Aorta (tissue), 5 donors: ENCODE data around the gene MGST2. TPM values are rescaled to one million over a fixed set of nuclear protein-coding genes. Genes with fewer than 3 reads are reported as not detected.

Experiments
- ATAC-seq: fragments of 200-7000 bp; cut with Tn5 transposase; one replicate; pipeline ENCODE4 v1.9.1; 2022; ENCODE audit warnings: moderate library complexity; ENCODE audit not compliant: low FRiP score
- DNase-seq, 2 donors: peaks; one replicate each; pipeline ENCODE4 v3.0.0-alpha.2; 2020
- H3K27ac ChIP-seq, 2 donors: one replicate each; pipeline ENCODE4 v1.5.1; 2013; ENCODE audit warnings: low read length in 2 of 2, mild to moderate bottlenecking in 2 of 2, moderate library complexity in 2 of 2, control low read depth in 1 of 2, inconsistent platforms in 1 of 2, low read depth in 1 of 2
- H3K27me3 ChIP-seq, 2 donors: one replicate each; pipeline ENCODE4 v1.6.1; 2013; ENCODE audit warnings: control low read depth in 1 of 2, low read length in 1 of 2, mild to moderate bottlenecking in 1 of 2, moderate library complexity in 1 of 2; ENCODE audit not compliant: insufficient read depth in 2 of 2, control insufficient read depth in 1 of 2
- H3K36me3 ChIP-seq, 2 donors: one replicate each; pipeline ENCODE4 v1.6.1; 2013; ENCODE audit warnings: control low read depth in 1 of 2, low read length in 1 of 2, mild to moderate bottlenecking in 1 of 2; ENCODE audit not compliant: insufficient read depth in 2 of 2, control insufficient read depth in 1 of 2
- H3K4me1 ChIP-seq, 2 donors: one replicate each; pipeline ENCODE4 v1.6.1; 2013; ENCODE audit warnings: low read length in 2 of 2, control low read depth in 1 of 2, mild to moderate bottlenecking in 1 of 2, moderate library complexity in 1 of 2; ENCODE audit not compliant: insufficient read depth in 2 of 2, control insufficient read depth in 1 of 2
- H3K4me3 ChIP-seq, 2 donors: one replicate each; pipeline ENCODE4 v1.5.1; 2013; ENCODE audit warnings: low read length in 2 of 2, control low read depth in 1 of 2, mild to moderate bottlenecking in 1 of 2
- H3K9me3 ChIP-seq: one replicate; pipeline ENCODE4 v1.6.1; 2013; ENCODE audit warnings: mild to moderate bottlenecking, low read length; ENCODE audit not compliant: control insufficient read depth
- WGBS, 2 donors: extraction: QIAGEN DNeasy Blood & Tissue Kit; methylation state at CpG; one replicate each; pipeline ENCODE4 v1.1.7; 2013; 5-methylcytosine and 5-hydroxymethylcytosine counted together
- intact Hi-C, 2 donors: fragments of 100-400 bp; cut with DNase I; formaldehyde crosslinking; loops; one replicate each; pipeline versions ENCODE4 v1.14.2 to v1.15.0; 2022
- polyA plus RNA-seq, 2 donors: library from polyadenylated mRNA; stranded (reverse); fragments of 200-250 nt; gene quantifications; one replicate each; pipeline ENCODE4 v1.2.3, GENCODE V29; 2013
- total RNA-seq, 2 donors: library from RNA; stranded (reverse); fragmentation: NEBNext Ultra II Directional; extraction: Animal tissue kit (Norgen Biotek cat#: 25700); gene quantifications; one replicate each; pipeline ENCODE4 v1.2.1, GENCODE V29; 2021
- donor health status: healthy with polysubstance abuse.
- donor health status: Bipolar disorder and iron deficiency.
- donor health status: DM: no; HTN: no; CAD: no.
- donor health status: DM: no; HTN: no; CAD: no.
- donor health status: DM: yes; HTN: yes; CAD: no.

MGST2 gene
- total and polyA plus RNA-seq, 4 donors = 36.0 to 48.7 (median 44.6) TPM

DNA sequence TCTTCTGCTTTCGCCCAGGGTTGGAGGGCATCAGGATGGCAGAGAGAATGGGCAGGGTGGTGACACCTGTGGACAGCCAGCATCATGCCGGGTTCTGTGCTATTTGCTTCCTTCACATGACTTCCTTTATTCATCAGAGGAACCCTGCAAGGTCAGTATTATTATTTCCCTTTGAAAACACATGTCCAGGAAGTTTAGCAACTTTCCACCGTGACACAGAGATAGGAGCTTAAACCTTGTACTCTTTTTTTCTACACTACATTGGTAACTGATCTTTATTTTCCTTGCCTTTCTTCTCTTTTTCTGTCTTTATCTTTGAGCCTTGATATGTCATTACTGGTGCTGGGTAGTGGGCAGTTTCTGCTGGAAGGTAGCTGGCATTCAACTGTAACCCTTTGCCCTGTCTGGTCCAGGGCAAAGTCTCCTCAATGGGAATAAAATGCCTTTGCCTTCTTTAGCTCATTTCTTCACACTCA, 5.0 kb upstream of the MGST2 start:
- DNase-seq = no peak
- Histone ChIP-seq H3K36me3 (no peaks in the 10 kb centered on the region), H3K4me1 (no peaks in the 10 kb centered on the region), H3K9me3 (no peaks in the 10 kb centered on the region), H3K4me3 (no peak overlapping the region), H3K27me3 (no peaks in the 10 kb centered on the region), H3K27ac (no peak overlapping the region)
- WGBS, 2 donors = 61 to 80% methylated on average over 3 of the region's 3 CpGs
- no peak for ATAC-seq
- intact Hi-C loops = no loop called here

DNA sequence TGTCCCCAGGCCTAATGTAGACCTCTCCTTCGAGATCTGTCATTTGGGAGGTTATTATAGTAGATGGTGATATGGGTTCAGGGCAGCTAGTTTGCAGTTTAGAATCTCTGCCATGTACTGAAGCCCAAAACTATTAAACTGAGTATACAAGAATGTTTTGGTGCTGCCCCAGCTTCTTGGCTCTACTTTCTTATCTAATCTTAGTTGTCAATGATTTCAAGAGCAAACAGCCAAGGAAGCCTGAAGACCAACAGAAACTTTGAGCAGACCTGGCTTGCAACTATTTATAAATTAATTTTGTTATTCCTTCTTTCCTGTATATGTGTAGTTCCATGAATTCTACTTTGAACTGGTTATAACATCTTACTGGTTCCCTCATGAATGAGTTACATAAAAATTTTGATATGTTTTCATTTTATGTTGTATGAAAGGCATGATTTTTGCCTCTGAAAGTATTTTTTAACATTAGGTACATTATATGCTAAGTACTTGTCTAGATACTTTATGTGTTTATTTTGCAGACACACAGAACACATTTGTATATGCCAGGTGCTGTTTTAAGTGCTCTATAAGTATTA, 2.0 kb upstream of the MGST2 start:
- Histone ChIP-seq H3K27me3 (no peaks in the 10 kb centered on the region), H3K4me1 (no peaks in the 10 kb centered on the region), H3K36me3 (no peaks in the 10 kb centered on the region), H3K9me3 (no peaks in the 10 kb centered on the region), H3K4me3 (no peak overlapping the region), H3K27ac (no peak overlapping the region)
- DNase-seq (no peak), ATAC-seq (no peak)
- 12 to 15% methylated on average over 1 of the region's 1 CpG for WGBS, 2 donors
- intact Hi-C loops = no loop called here

DNA sequence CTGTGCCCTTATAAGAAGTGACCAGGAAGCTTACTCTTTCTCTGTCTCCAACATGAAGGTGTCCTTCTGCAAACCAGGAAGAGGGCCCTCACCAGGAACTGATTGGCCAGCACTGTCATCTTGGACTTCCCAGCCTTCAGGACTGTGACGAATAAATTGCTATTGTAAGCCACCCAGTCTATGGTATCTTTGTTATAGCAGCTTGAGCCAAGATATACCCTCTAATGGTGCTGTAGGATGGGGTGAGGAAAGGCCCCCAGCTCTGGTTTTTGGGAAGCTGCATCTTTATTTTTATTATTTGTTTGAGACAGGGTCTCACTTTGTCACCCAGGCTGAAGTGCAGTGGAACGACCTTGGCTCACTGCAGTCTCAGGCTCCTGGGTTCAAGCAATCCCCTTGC, 1.2 kb upstream of the MGST2 start:
- intact Hi-C loops = no loop called here
- Histone ChIP-seq H3K36me3 (no peaks in the 10 kb centered on the region), H3K27ac (no peak overlapping the region), H3K4me3 (no peak overlapping the region), H3K4me1 (no peaks in the 10 kb centered on the region), H3K9me3 (no peaks in the 10 kb centered on the region), H3K27me3 (no peaks in the 10 kb centered on the region)
- no peak for ATAC-seq
- DNase-seq = no peak
- WGBS, 2 donors = 83 to 88% methylated on average over 2 of the region's 2 CpGs

DNA sequence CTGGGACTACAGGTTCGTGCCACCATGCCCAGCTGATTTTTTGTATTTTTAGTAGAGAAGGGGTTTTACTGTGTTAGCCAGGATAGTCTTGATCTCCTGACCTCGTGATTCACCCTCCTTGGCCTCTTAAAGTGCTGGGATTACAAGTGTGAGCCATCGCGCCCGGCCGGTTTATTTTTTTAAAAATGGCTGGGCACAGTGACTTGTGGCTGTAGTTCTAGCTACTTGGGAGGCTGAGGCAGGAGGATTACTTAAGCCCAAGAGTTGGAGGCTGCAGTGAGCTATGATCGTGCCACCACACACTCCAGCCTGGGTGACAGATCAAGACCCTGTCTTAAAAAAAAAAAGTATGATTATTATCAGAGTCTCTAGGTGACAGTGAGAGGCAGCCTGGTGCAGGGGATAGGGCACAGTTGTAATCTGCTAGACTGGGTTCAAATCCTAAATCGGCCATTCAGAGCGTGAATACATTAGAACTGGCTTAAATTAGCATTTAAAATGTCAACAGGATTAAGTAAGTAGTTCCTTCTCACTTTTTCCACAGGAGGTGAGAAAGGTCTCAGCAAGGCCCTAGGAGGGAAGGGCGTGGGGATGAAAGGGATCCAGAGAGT, 435 bp upstream of the MGST2 start:
- ATAC-seq (no peak), DNase-seq (no peak)
- H3K36me3 ChIP-seq = no peaks in the 10 kb centered on the region
- no peaks in the 10 kb centered on the region for H3K27me3 ChIP-seq
- no peaks in the 10 kb centered on the region for H3K9me3 ChIP-seq
- WGBS, 2 donors = 67 to 70% methylated on average over 10 of the region's 10 CpGs
- intact Hi-C loops = no loop called here
- H3K4me3 ChIP-seq = peak overlapping the region in 1 of 2 donors; percentile 66
- no peaks in the 10 kb centered on the region for H3K4me1 ChIP-seq
- peak overlapping the region; percentile 6 to 86 for H3K27ac ChIP-seq

DNA sequence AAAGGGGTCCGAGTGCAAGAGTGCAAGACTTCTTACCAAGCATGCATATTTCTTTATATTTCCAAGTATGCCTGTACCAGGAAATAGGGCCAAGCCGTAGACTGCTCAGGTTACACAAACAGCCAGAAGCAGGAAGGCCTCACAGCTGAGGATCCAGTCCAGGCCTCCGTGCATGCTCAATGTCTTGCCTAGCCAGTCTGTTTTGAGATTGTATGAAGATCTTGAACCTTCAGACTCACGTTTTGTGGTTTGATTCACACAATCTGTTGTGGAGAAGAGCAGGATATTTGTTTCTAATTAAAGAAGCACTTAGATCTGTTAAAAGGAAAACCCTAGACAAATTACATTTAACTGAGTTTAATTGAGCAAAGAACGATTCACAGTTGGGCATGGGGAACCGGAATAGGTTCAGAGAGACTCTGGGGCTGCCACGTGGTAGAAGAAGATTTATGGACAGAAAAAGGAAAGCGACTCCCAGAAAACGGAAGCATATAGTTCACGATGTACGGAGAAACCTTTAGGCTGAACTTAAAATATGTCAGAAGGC, 1.2 kb downstream of the MGST2 start:
- H3K27me3 ChIP-seq = no peaks in the 10 kb centered on the region
- ATAC-seq (peak; percentile 60), DNase-seq (peak in 1 of 2 donors; percentile 57)
- H3K4me1 ChIP-seq = no peaks in the 10 kb centered on the region
- H3K36me3 ChIP-seq = no peaks in the 10 kb centered on the region
- no peaks in the 10 kb centered on the region for H3K9me3 ChIP-seq
- H3K27ac ChIP-seq = peak overlapping the region in 1 of 2 donors; percentile 38
- H3K4me3 ChIP-seq = peak overlapping the region; percentile 31 to 42
- 40 to 44% methylated on average over 11 of the region's 11 CpGs for WGBS, 2 donors
- intact Hi-C loops = no loop called here

DNA sequence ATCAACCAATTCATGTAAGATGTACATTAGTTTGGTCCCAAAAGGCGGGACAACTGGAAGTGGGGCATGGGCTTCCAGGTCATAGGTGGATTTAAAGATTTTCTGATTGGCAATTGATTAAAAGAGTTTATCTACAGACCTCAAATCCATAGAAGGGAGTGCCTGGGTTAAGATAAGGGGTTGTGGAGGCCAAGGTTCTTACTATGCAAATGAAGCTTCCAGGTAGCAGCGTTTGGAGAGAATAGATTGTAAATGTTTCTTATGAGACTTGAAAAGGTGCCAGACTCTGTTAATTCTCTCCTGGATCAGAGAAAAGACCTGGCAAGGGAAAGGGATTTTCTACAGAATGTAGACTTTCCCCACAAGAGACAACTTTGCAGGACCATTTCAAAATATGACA, 2.4 kb downstream of the MGST2 start:
- no peaks in the 10 kb centered on the region for H3K4me1 ChIP-seq
- no peaks in the 10 kb centered on the region for H3K9me3 ChIP-seq
- H3K27me3 ChIP-seq = no peaks in the 10 kb centered on the region
- no peak for DNase-seq
- intact Hi-C loops = no loop called here
- H3K4me3 ChIP-seq = no peak overlapping the region
- no peak for ATAC-seq
- WGBS, 2 donors = 75 to 81% methylated on average over 2 of the region's 2 CpGs
- H3K36me3 ChIP-seq = no peaks in the 10 kb centered on the region
- H3K27ac ChIP-seq = no peak overlapping the region

DNA sequence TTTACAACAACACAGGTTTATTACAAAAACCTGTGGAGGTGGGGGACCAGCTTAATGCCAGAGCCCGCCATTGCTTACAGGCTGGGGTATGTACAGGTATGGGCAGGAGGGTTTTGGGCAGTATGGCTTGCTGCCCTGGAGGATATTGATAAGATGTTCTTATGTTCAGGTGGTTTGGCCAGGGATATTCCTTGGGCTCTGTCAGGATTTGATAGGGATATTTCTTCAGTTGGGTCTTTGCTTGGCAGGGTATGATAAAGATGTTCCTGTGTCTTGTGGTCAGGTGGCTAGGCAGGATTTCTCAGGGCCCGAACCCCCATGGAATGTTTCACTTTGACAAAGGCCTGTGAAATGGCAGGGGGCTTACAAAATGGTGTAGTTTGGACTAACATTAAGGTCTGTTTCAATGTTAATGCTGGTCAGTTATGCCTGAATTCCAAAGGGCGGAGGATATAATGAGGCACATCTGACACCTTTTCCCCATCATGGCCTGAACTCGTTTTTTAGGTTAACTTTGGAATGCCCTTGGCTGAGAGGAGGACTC, 3.1 kb downstream of the MGST2 start:
- H3K36me3 ChIP-seq = peaks cover 0 to 3% of the 10 kb centered on the region in 2 donors
- ATAC-seq (no peak), DNase-seq (no peak)
- no peaks in the 10 kb centered on the region for H3K4me1 ChIP-seq
- no peaks in the 10 kb centered on the region for H3K9me3 ChIP-seq
- WGBS, 2 donors = 88 to 89% methylated on average over 4 of the region's 4 CpGs
- intact Hi-C loops = no loop called here
- H3K27me3 ChIP-seq = no peaks in the 10 kb centered on the region
- H3K4me3 ChIP-seq = no peak overlapping the region
- no peak overlapping the region for H3K27ac ChIP-seq

DNA sequence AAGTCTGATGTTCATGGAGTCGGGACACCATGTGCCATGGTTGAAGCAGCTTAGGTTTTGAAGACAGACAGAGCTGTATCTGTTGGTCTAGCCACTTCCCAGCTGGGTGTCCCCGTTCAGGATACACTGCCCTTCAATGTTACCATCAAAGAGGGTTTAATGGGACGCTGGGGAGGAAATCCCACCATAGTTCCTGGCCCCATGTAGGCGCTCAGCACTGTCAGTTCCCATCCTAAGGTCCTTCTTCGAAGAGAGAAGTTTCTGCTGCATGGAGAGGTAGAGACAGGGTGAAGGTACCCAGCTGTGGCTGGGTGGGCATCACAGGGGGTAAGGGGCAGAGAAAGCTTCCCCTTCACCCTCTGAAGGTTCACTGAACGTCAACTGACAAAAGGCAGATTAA, 3.7 kb downstream of the MGST2 start:
- 85 to 92% methylated on average over 6 of the region's 6 CpGs for WGBS, 2 donors
- Histone ChIP-seq H3K27me3 (no peaks in the 10 kb centered on the region), H3K27ac (no peak overlapping the region), H3K9me3 (no peaks in the 10 kb centered on the region), H3K4me3 (no peak overlapping the region), H3K36me3 (peaks cover 0 to 3% of the 10 kb centered on the region in 2 donors), H3K4me1 (no peaks in the 10 kb centered on the region)
- DNase-seq (no peak), ATAC-seq (no peak)
- intact Hi-C loops = no loop called here

DNA sequence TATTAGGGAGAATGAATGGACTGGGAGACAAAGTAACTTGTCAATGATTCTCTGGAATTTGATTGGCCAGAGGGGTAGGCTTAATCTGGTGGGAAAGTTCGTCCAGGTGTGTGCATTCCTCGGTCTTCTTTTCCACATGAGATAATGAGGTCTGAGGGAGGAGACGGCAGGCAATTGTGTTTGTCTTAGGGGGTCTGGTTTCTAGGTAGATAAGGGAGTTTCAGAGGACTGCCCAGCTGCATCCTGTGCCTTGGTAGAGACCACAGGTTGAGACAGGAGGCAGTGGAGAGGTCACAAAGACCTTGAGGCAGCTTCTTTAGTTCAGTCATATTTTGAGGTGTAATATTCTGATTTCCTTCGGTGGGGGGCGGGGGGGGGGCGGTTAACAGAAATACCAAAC, 4.3 kb downstream of the MGST2 start:
- WGBS, 2 donors = 84% methylated on average over 6 of the region's 6 CpGs

More for the DNA sequence above, 4.3 kb downstream of the MGST2 start:
- no peak for ATAC-seq
- no peaks in the 10 kb centered on the region for H3K9me3 ChIP-seq
- no peak overlapping the region for H3K27ac ChIP-seq
- intact Hi-C loops = no loop called here
- no peaks in the 10 kb centered on the region for H3K27me3 ChIP-seq
- H3K36me3 ChIP-seq = peaks cover 0 to 3% of the 10 kb centered on the region in 2 donors
- no peaks in the 10 kb centered on the region for H3K4me1 ChIP-seq
- H3K4me3 ChIP-seq = no peak overlapping the region
- no peak for DNase-seq
